K562 (cell line): ENCODE measurements around the gene UBE2S. TPM values are rescaled to one million over a fixed set of nuclear protein-coding genes. Genes with fewer than 3 reads are reported as not detected.
A peak's percentile ranks its signal among the peaks of the same experiment; 100 is the strongest.

ENCODE experiments used
- ATAC-seq: fragments of 200-7000 bp; cut with Tn5 transposase; 3 replicates; pipeline ENCODE4 v1.9.1; 2020; ENCODE audit warnings: moderate library complexity
- BruUV-seq: library from RNA; stranded (reverse); fragments of 400-500 nt; replicated peaks from 2 replicates; lab custom pipeline; 2021; lab: Mats Ljungman, UMichigan
- CTCF ChIA-PET: fragments of 300-600 bp; formaldehyde crosslinking; extraction: SDS; loops from one replicate; lab custom pipeline; 2021; ENCODE audit warnings: low intra/inter-chr PET ratio; lab: Yijun Ruan, JAX
- POLR2A ChIA-PET: fragments of 300-600, 350-650 bp; sonication (Branson Sonifier 250); formaldehyde crosslinking; extraction: SDS; loops from one replicate; lab custom pipeline; 2021; ENCODE audit warnings: antibody characterized with exemption, inconsistent platforms; lab: Yijun Ruan, JAX
- DNase-seq, 4 experiments: peaks; one replicate each; pipeline versions ENCODE4 v3.0.0 to v3.0.0-alpha.2; 2011 to 2018; ENCODE audit warnings: low spot score in 3 of 4, mixed read lengths in 3 of 4; ENCODE audit errors: extremely low read depth in 1 of 4
- FAIRE-seq: peaks from 2 replicates; lab custom pipeline; 2011; peaks lifted over from hg19 to GRCh38; lab: Jason Lieb, UNC
- H2AFZ ChIP-seq: 2 replicates; pipeline ENCODE4 v1.6.0; 2011; ENCODE audit warnings: low read depth, low read length, control low read depth, inconsistent platforms
- H3K27ac ChIP-seq: fragments of 200-600 bp; 3 replicates; pipeline ENCODE4 v1.8.0; 2011; ENCODE audit warnings: low read depth, mild to moderate bottlenecking, control low read depth, inconsistent platforms, low read length, moderate library complexity, mixed read lengths; ENCODE audit errors: extremely low read depth
- H3K27me3 ChIP-seq, 2 experiments: fragments of 300-600 bp in 1 of 2; 2 replicates in 1 of 2; 3 replicates in 1 of 2; pipeline versions ENCODE4 v1.6.0 to v1.8.0; 2011; ENCODE audit warnings: inconsistent platforms in 2 of 2, low read length in 2 of 2, mild to moderate bottlenecking in 1 of 2, mixed read lengths in 1 of 2, moderate library complexity in 1 of 2; ENCODE audit not compliant: control insufficient read depth in 2 of 2, insufficient read depth in 2 of 2
- H3K36me3 ChIP-seq: fragments of 300-600 bp; 3 replicates; pipeline ENCODE4 v1.8.0; 2011; ENCODE audit warnings: mild to moderate bottlenecking, low read length, inconsistent platforms; ENCODE audit not compliant: control insufficient read depth, insufficient read depth
- H3K4me1 ChIP-seq, 2 experiments: fragments of 200-600 bp in 1 of 2; replicated peaks in 1 of 2; 2 replicates in 1 of 2; 3 replicates in 1 of 2; pipeline versions ENCODE4 v1.5.1 to v1.8.0; 2011; ENCODE audit warnings: inconsistent platforms in 2 of 2, low read length in 2 of 2, mild to moderate bottlenecking in 1 of 2, mixed read lengths in 1 of 2, moderate library complexity in 1 of 2; ENCODE audit not compliant: control insufficient read depth in 2 of 2, insufficient read depth in 2 of 2
- H3K4me2 ChIP-seq: 2 replicates; pipeline ENCODE4 v1.6.1; 2011; ENCODE audit warnings: low read length, control low read depth, inconsistent platforms, mixed read lengths; ENCODE audit not compliant: insufficient read depth
- H3K4me3 ChIP-seq: fragments of 200-600 bp; sonication (generic), shearing (Covaris generic); 2 replicates; pipeline ENCODE4 v1.5.1; 2016; ENCODE audit warnings: control low read depth, inconsistent platforms
- H3K79me2 ChIP-seq: fragments of 200-600 bp; 3 replicates; pipeline ENCODE4 v1.8.0; 2011; ENCODE audit warnings: low read length, inconsistent platforms; ENCODE audit not compliant: control insufficient read depth, insufficient read depth
- H3K9ac ChIP-seq, 2 experiments: 2 replicates each; pipeline versions ENCODE4 v1.6.0 to v1.6.1; 2011; ENCODE audit warnings: low read depth in 2 of 2, low read length in 2 of 2, control low read depth in 1 of 2, inconsistent platforms in 1 of 2, mild to moderate bottlenecking in 1 of 2, mixed read lengths in 1 of 2; ENCODE audit not compliant: insufficient read depth in 1 of 2
- H3K9me1 ChIP-seq: one replicate; pipeline ENCODE4 v1.6.0; 2011; ENCODE audit warnings: inconsistent platforms, mild to moderate bottlenecking, low read length, moderate library complexity; ENCODE audit not compliant: control insufficient read depth, insufficient read depth
- H3K9me3 ChIP-seq: replicated peaks from 2 replicates; pipeline ENCODE4 v1.5.1; 2011; ENCODE audit warnings: low read depth, low read length, inconsistent platforms; ENCODE audit not compliant: control insufficient read depth, insufficient read depth
- H4K20me1 ChIP-seq: replicated peaks from 2 replicates; pipeline ENCODE4 v1.6.1; 2011; ENCODE audit warnings: low read length, inconsistent platforms, mixed read lengths; ENCODE audit not compliant: control insufficient read depth, insufficient read depth
- CBX3 ChIP-seq, 2 experiments: IDR thresholded peaks; 1 replicate in 1 of 2; 2 replicates in 1 of 2; pipeline ENCODE4 v1.6.1; 2012; ENCODE audit warnings: inconsistent platforms in 2 of 2, low read length in 2 of 2, borderline replicate concordance in 1 of 2, control low read depth in 1 of 2
- CBX5 ChIP-seq: IDR thresholded peaks from 2 replicates; pipeline ENCODE4 v1.6.1; 2014; ENCODE audit warnings: low read depth, borderline replicate concordance
- EGR1 ChIP-seq: fragments of 450-650 bp; conservative IDR thresholded peaks from 2 replicates; pipeline ENCODE4 v1.6.1; 2017; ENCODE audit warnings: mild to moderate bottlenecking
- GATAD2B ChIP-seq: fragments of 450-650 bp; IDR thresholded peaks from 2 replicates; pipeline ENCODE4 v1.6.1; 2017; ENCODE audit warnings: mild to moderate bottlenecking, borderline replicate concordance
- HNRNPLL ChIP-seq: fragments of 200-400 bp; formaldehyde crosslinking; IDR thresholded peaks from 2 replicates; pipeline ENCODE4 v1.6.1; 2017; ENCODE audit warnings: low read length, low read depth, mild to moderate bottlenecking; ENCODE audit not compliant: poor library complexity, severe bottlenecking
- L3MBTL2 ChIP-seq: fragments of 450-650 bp; IDR thresholded peaks from 2 replicates; pipeline ENCODE4 v1.6.1; 2016; ENCODE audit warnings: mild to moderate bottlenecking, moderate library complexity
- MAX ChIP-seq: sonication (generic); formaldehyde crosslinking; IDR thresholded peaks from 2 replicates; pipeline ENCODE4 v1.9.0; 2022; ENCODE audit warnings: mild to moderate bottlenecking, missing genetic modification reagents
- MAZ ChIP-seq, 2 experiments: fragments of 450-650 bp in 1 of 2; sonication (generic) in 1 of 2; formaldehyde crosslinking; IDR thresholded peaks in 1 of 2; conservative IDR thresholded peaks in 1 of 2; 2 replicates each; pipeline versions ENCODE4 v1.4.0 to v1.5.0; 2020; ENCODE audit warnings: mild to moderate bottlenecking in 1 of 2, missing genetic modification reagents in 1 of 2
- MXI1 ChIP-seq: IDR thresholded peaks from 2 replicates; pipeline ENCODE4 v1.6.1; 2011; ENCODE audit warnings: low read depth, mild to moderate bottlenecking, improper control_type of control experiment, low read length
- OTX1 ChIP-seq: fragments of 450-650 bp; formaldehyde crosslinking; IDR thresholded peaks from 2 replicates; pipeline ENCODE4 v1.4.0; 2022; ENCODE audit warnings: mild to moderate bottlenecking
- PHF8 ChIP-seq: fragments of 200-600 bp; sonication (generic); IDR thresholded peaks from 2 replicates; pipeline ENCODE4 v1.6.1; 2012; ENCODE audit warnings: mixed run types, mild to moderate bottlenecking, inconsistent platforms, low read length, moderate library complexity, borderline replicate concordance
- PML ChIP-seq: IDR thresholded peaks from 2 replicates; pipeline ENCODE4 v1.6.1; 2012; ENCODE audit warnings: low read length, inconsistent platforms
- POLR2G ChIP-seq: fragments of 200-400 bp; formaldehyde crosslinking; IDR thresholded peaks from 2 replicates; pipeline ENCODE4 v1.6.1; 2017; ENCODE audit warnings: low read depth, mild to moderate bottlenecking, antibody characterized with exemption, low read length, moderate library complexity
- RBFOX2 ChIP-seq: fragments of 200-400 bp; formaldehyde crosslinking; IDR thresholded peaks from 2 replicates; pipeline ENCODE4 v1.6.1; 2017; ENCODE audit warnings: low read depth, mild to moderate bottlenecking, low read length, moderate library complexity
- TFAP4 ChIP-seq: sonication (generic); formaldehyde crosslinking; IDR thresholded peaks from 2 replicates; pipeline ENCODE4 v1.8.0; 2022; ENCODE audit warnings: missing genetic modification reagents, mild to moderate bottlenecking, moderate library complexity, borderline replicate concordance
- ZBTB12 ChIP-seq: fragments of 250-450 bp; sonication (Bioruptor Pico); IDR thresholded peaks from 2 replicates; pipeline ENCODE4 v1.4.0; 2020
- ZBTB7A ChIP-seq: IDR thresholded peaks from 2 replicates; pipeline ENCODE4 v1.6.1; 2011; ENCODE audit warnings: low read depth, mild to moderate bottlenecking, low read length, moderate library complexity, borderline replicate concordance; ENCODE audit not compliant: control insufficient read depth
- whole genome bisulfite sequencing: fragments of 100-300 bp; shearing (Covaris generic); methylation state at CpG from one replicate; pipeline ENCODE4 v1.1.6; 2016; ENCODE audit warnings: low coverage, mixed read lengths; ENCODE audit not compliant: insufficient coverage; ENCODE audit errors: missing lambda C conversion rate; 5-methylcytosine and 5-hydroxymethylcytosine counted together
- in situ Hi-C: fragments of 300-500 bp; cut with MboI; formaldehyde crosslinking; loops from 4 replicates; pipeline ENCODE4 v1.15.0; 2018; ENCODE audit warnings: inconsistent platforms, mixed read lengths
- intact Hi-C: fragments of 100-400 bp; cut with micrococcal nuclease; formaldehyde crosslinking; loops from 2 replicates; pipeline ENCODE4 v1.14.2; 2022
- polyA plus RNA-seq, 8 experiments: library from polyadenylated mRNA; depleted of rRNA in 4 of 8; stranded (reverse) in 5 of 8; unstranded in 3 of 8; fragments of >200 nt; fragmentation: Nextera tagmentation in 2 of 8; fragmentation: Illumina TruSeq in 1 of 8; extraction: Ambion mirVana in 2 of 8; extraction: Trizol in 1 of 8; gene quantifications; 2 replicates each; pipeline versions ENCODE4 v1.2.1 to v1.2.3, GENCODE V29; 2011 to 2014; ENCODE audit warnings: inconsistent platforms in 1 of 8, missing spikeins in 1 of 8
- total RNA-seq, 7 experiments: library from RNA; depleted of rRNA in 6 of 7; stranded (reverse); fragments of >200 nt in 6 of 7; fragmentation: Illumina TruSeq in 2 of 7; extraction: Trizol in 2 of 7; gene quantifications; 2 replicates each; pipeline versions ENCODE4 v1.2.1 to v1.2.3, GENCODE V29; 2011 to 2021; ENCODE audit warnings: low replicate concordance in 1 of 7

Gene UBE2S
- total and polyA plus RNA-seq, 9 of the 15 experiments (the other 6 are each of a cell fraction or from before 2014, with no cell fraction given), result 1.5 to 1,305 (median 157) TPM

GRCh38 chr19:55442372-55442961 lies 34.9 kb upstream of the UBE2S start (continued):
- no peak for TF ChIP-seq OTX1 (CRISPR knock-in tag)

- Histone ChIP-seq H3K36me3 (no peaks in the 10 kb centered on the region), H3K4me3 (0 out of 2 replicates have a peak overlapping the region, but pooled peaks have one; percentile 0), H3K9me3 (no peaks in the 10 kb centered on the region), H3K27me3 (peaks cover 6 to 19% of the 10 kb centered on the region in 2 experiments), H4K20me1 (peaks cover 10% of the 10 kb centered on the region), H3K9ac (peak overlapping the region in 1 of 2 experiments; percentile 68; a peak in 2 of 4 replicates), H3K27ac (no peak overlapping the region), H3K4me1 (peaks cover 18 to 54% of the 10 kb centered on the region in 2 experiments), H3K9me1 (no peaks in the 10 kb centered on the region), H2AFZ (peak overlapping the region; percentile 57), H3K4me2 (peak overlapping the region; percentile 50), H3K79me2 (no peaks in the 10 kb centered on the region)
- intact Hi-C loops (no loop called here), in situ Hi-C loops (loop anchor here (25.0 kb wide), 1 partner anchor 780 kb away; the partner anchor contains the start of gene LILRB4)
- FAIRE-seq (peak; percentile 49), DNase-seq (peak; percentile 71 to 85 (median 82)), ATAC-seq (peak; percentile 82)
- ChIA-PET CTCF (no interaction called here), POLR2A (interaction anchor here (0.6 kb wide), 1 partner anchor 469 kb away, joined by 3 read pairs; no protein-coding TSS in a partner anchor)
- 15% methylated on average over 28 of the region's 39 CpGs for WGBS
- no TSS peak for BruUV-seq
- TF ChIP-seq RBFOX2 (peak; percentile 44; the same call in 1 of the 2 replicates), CBX5 (no peak), L3MBTL2 (peak; percentile 20; the same call in 1 of the 2 replicates), PHF8 (0 out of 2 replicates have a peak, but pooled peaks have one; percentile 2), ZBTB12 (CRISPR knock-in tag) (no peak), PML (no peak), MAZ (CRISPR knock-in tag; conservative IDR thresholded peaks at IDR 0.05 in 1 of 2, IDR thresholded peaks at IDR 0.05 in 1 of 2) (peak in 1 of 2 experiments; percentile 31; a peak in 1 of 4 replicates), MAX (CRISPR knock-in tag) (peak; percentile 38; the same call in 1 of the 2 replicates), HNRNPLL (peak; percentile 37), POLR2G (0 out of 2 replicates have a peak, but pooled peaks have one; percentile 39), EGR1 (0 out of 2 replicates have a peak, but pooled peaks have one; percentile 6), GATAD2B (no peak), MXI1 (no peak), ZBTB7A (peak; percentile 74; the same call in 1 of the 2 replicates), CBX3 (IDR thresholded peaks at IDR 0.05; ENCODE audit: borderline replicate concordance in 1 of 2, low read length in 2 of 2) (peak in 1 of 2 experiments; percentile 41; a peak in 1 of 3 replicates), TFAP4 (0 out of 2 replicates have a peak, but pooled peaks have one; percentile 30)
These were observed 34.2 kb upstream of the UBE2S start for GRCh38 chr19:55441692-55442321.
